HepG2 (cell line): ENCODE results near the gene TPRG1L.

Experiments
- HOXA9 ChIP-seq: sonication (generic); formaldehyde crosslinking; IDR thresholded peaks from 2 replicates; pipeline ENCODE4 v1.8.1; 2022; ENCODE audit warnings: missing genetic modification reagents, mild to moderate bottlenecking, moderate library complexity, borderline replicate concordance
- ZNF564 ChIP-seq: sonication (generic); formaldehyde crosslinking; IDR thresholded peaks from 2 replicates; pipeline ENCODE4 v1.8.1; 2023; ENCODE audit warnings: mild to moderate bottlenecking, missing genetic modification reagents

DNA sequence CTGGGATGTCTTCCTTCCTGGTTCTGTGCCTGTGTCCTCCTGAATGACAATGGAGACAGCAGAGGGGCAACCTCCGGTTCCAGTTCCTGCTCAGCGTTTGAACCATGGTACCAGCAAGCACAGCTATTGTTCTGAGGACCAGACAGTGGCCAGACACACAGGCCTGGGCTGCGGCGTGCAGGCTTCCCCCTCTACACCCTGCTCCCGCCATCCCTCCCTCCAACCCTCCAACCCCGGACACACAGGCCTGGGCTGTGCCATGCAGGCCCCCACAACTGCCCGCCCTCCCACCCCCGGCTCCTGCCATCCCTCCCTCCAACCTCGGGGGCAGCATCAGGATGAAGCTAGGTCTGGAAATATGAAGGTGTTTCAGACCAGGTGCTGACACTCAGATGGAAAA is 8.0 kb upstream of the TPRG1L start:
- TF ChIP-seq HOXA9 (no peak), ZNF564 (CRISPR knock-in tag) (no peak)
